PFSK-1 (cell line): ENCODE measurements around the gene RAD51B.

Source experiments
- FOXP2 ChIP-seq: optimal IDR thresholded peaks from 2 replicates; pipeline ENCODE3; 2011; ENCODE audit warnings: borderline replicate concordance, control low read depth, inconsistent platforms; ENCODE audit not compliant: insufficient read depth; ENCODE audit errors: extremely low read length, extremely low read depth
- POLR2AphosphoS5 ChIP-seq: IDR thresholded peaks from 2 replicates; pipeline ENCODE4 v1.6.1; 2012; ENCODE audit warnings: low read depth, mild to moderate bottlenecking, control low read depth, low read length, moderate library complexity
- TAF1 ChIP-seq: IDR thresholded peaks from 2 replicates; pipeline ENCODE4 v1.6.1; 2012; ENCODE audit warnings: low read length, control low read depth, borderline replicate concordance; ENCODE audit not compliant: insufficient read depth
- TF ChIP-seq, protein P1 (sequence below), 2 experiments: IDR thresholded peaks; 2 replicates each; pipeline versions ENCODE4 v1.6.1 to v1.8.0; 2011 to 2012; ENCODE audit warnings: low read depth in 2 of 2, low read length in 2 of 2, control low read depth in 1 of 2, inconsistent platforms in 1 of 2, mild to moderate bottlenecking in 1 of 2, moderate library complexity in 1 of 2; ENCODE audit not compliant: insufficient read depth in 1 of 2

DNA sequence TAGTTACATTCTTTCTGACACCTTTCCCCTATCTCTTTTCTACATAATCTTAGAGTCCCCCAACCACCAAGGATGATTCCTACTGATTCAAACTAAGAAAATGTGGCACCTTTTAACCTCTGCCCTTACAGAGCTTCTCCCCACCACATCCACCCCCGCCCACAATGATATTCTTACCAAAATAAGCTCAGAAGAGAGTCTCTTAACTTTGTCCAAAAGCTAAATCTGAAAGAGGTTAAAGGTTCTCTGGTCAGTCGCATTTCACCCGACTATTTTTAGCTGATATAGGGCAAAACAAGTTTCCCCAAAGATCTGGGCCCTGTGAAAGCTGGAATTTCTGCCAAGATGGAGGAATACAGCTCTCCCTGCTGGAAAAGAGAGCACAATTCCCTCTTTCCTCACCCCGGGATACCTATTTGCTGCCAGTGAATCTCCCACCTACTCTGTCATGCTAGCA is 844.7 kb downstream of the RAD51B start:
- TF ChIP-seq, protein P1, sequence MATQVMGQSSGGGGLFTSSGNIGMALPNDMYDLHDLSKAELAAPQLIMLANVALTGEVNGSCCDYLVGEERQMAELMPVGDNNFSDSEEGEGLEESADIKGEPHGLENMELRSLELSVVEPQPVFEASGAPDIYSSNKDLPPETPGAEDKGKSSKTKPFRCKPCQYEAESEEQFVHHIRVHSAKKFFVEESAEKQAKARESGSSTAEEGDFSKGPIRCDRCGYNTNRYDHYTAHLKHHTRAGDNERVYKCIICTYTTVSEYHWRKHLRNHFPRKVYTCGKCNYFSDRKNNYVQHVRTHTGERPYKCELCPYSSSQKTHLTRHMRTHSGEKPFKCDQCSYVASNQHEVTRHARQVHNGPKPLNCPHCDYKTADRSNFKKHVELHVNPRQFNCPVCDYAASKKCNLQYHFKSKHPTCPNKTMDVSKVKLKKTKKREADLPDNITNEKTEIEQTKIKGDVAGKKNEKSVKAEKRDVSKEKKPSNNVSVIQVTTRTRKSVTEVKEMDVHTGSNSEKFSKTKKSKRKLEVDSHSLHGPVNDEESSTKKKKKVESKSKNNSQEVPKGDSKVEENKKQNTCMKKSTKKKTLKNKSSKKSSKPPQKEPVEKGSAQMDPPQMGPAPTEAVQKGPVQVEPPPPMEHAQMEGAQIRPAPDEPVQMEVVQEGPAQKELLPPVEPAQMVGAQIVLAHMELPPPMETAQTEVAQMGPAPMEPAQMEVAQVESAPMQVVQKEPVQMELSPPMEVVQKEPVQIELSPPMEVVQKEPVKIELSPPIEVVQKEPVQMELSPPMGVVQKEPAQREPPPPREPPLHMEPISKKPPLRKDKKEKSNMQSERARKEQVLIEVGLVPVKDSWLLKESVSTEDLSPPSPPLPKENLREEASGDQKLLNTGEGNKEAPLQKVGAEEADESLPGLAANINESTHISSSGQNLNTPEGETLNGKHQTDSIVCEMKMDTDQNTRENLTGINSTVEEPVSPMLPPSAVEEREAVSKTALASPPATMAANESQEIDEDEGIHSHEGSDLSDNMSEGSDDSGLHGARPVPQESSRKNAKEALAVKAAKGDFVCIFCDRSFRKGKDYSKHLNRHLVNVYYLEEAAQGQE (IDR thresholded peaks at IDR 0.05; ENCODE audit: insufficient read depth in 1 of 2, low read depth in 2 of 2, low read length in 2 of 2): no peak
- TF ChIP-seq TAF1 (no peak), POLR2AphosphoS5 (no peak), FOXP2 (no peak)
